NCI-H1092 (cell line): ENCODE results near the gene KLHL29.

ENCODE experiments used
- DNase-seq: peaks from one replicate; lab custom pipeline; 2025; lab: John Stamatoyannopoulos, UW

KLHL29 gene

GRCh38 chr2:23553561-23553960, 168.6 kb downstream of the KLHL29 start:
- no peak for DNase-seq

- no peak for DNase-seq
These were observed 169.2 kb downstream of the KLHL29 start for GRCh38 chr2:23554054-23554697.

- DNase-seq = no peak
These were observed 171.0 kb downstream of the KLHL29 start for GRCh38 chr2:23555944-23556343.

GRCh38 chr2:23556929-23557328, 171.9 kb downstream of the KLHL29 start:
- DNase-seq = peak; percentile 88

GRCh38 chr2:23557455-23557854, 172.5 kb downstream of the KLHL29 start:
- DNase-seq = no peak

- no peak for DNase-seq
These were observed 174.7 kb downstream of the KLHL29 start for GRCh38 chr2:23559561-23560239.

- no peak for DNase-seq
These were observed 176.1 kb downstream of the KLHL29 start for GRCh38 chr2:23561088-23561487.

- no peak for DNase-seq
These were observed 176.6 kb downstream of the KLHL29 start for GRCh38 chr2:23561544-23561943.

- no peak for DNase-seq
These were observed 177.2 kb downstream of the KLHL29 start for GRCh38 chr2:23562143-23562542.

- no peak for DNase-seq
These were observed 178.2 kb downstream of the KLHL29 start for GRCh38 chr2:23563151-23563550.

- peak; percentile 43 for DNase-seq
These were observed 179.0 kb downstream of the KLHL29 start for GRCh38 chr2:23563673-23564614.

GRCh38 chr2:23564615-23564960, 179.6 kb downstream of the KLHL29 start:
- DNase-seq = no peak

- no peak for DNase-seq
These were observed 180.4 kb downstream of the KLHL29 start for GRCh38 chr2:23565374-23565773.

- DNase-seq = no peak
These were observed 180.8 kb downstream of the KLHL29 start for GRCh38 chr2:23565814-23566213.

- DNase-seq = no peak
These were observed 181.5 kb downstream of the KLHL29 start for GRCh38 chr2:23566241-23567142.

- DNase-seq = no peak
These were observed 182.3 kb downstream of the KLHL29 start for GRCh38 chr2:23567161-23567756.

GRCh38 chr2:23568211-23568610, 183.2 kb downstream of the KLHL29 start:
- DNase-seq = no peak

- no peak for DNase-seq
These were observed 183.7 kb downstream of the KLHL29 start for GRCh38 chr2:23568626-23569190.

GRCh38 chr2:23569761-23570365, 184.9 kb downstream of the KLHL29 start:
- DNase-seq = no peak

GRCh38 chr2:23571085-23571484, 186.1 kb downstream of the KLHL29 start:
- DNase-seq = no peak
